Activated naive CD4-positive, alpha-beta T cell (primary cell): ENCODE data around the gene IGFBP6.
A peak's percentile ranks its signal among the peaks of the same experiment; 100 is the strongest.
"Not testable (repeated sequence)": the region's sequence is repeated elsewhere in the genome, so short reads cannot be mapped to it uniquely, and the experiment has no call there.

Experiments
- DNase-seq, 4 experiments: peaks; one replicate each; lab custom pipeline; 2025; lab: John Stamatoyannopoulos, UW

The IGFBP6 gene

GRCh38 chr12:53070877-53071492 lies 26.5 kb upstream of the IGFBP6 start:
- no peak for DNase-seq

GRCh38 chr12:53071591-53072551 lies 25.6 kb upstream of the IGFBP6 start:
- no peak for DNase-seq

GRCh38 chr12:53073881-53074280 lies 23.6 kb upstream of the IGFBP6 start:
- no peak for DNase-seq

GRCh38 chr12:53074283-53074998 lies 23.0 kb upstream of the IGFBP6 start:
- no peak for DNase-seq

- no peak for DNase-seq
Measured at GRCh38 chr12:53074999-53075370, 22.5 kb upstream of the IGFBP6 start.

- DNase-seq = no peak
Measured at GRCh38 chr12:53076461-53076860, 21.0 kb upstream of the IGFBP6 start.

- DNase-seq = no peak
Measured at GRCh38 chr12:53077030-53077429, 20.4 kb upstream of the IGFBP6 start.

GRCh38 chr12:53078425-53079225 lies 18.8 kb upstream of the IGFBP6 start:
- DNase-seq = peak in 2 of 4 experiments; percentile 52 to 54

GRCh38 chr12:53079226-53080117 lies 18.0 kb upstream of the IGFBP6 start, which contains the start of gene SPRYD3:
SPRYD3 (minus strand) TSS chr12:53079390; CDS start chr12:53079333, 57 bp downstream.
- peak; percentile 92 to 95 (median 94) for DNase-seq

GRCh38 chr12:53082637-53083175 lies 14.8 kb upstream of the IGFBP6 start:
- DNase-seq = no peak

- no peak for DNase-seq
Measured at GRCh38 chr12:53086361-53086760, 11.1 kb upstream of the IGFBP6 start.

- no peak for DNase-seq
Measured at GRCh38 chr12:53090105-53090504, 7.4 kb upstream of the IGFBP6 start.

- no peak for DNase-seq
Measured at GRCh38 chr12:53090554-53090953, 6.9 kb upstream of the IGFBP6 start.

- DNase-seq = no peak
Measured at GRCh38 chr12:53091756-53092155, 5.7 kb upstream of the IGFBP6 start.

GRCh38 chr12:53093777-53094393 lies 3.6 kb upstream of the IGFBP6 start:
- DNase-seq = no peak

- no peak for DNase-seq
Measured at GRCh38 chr12:53094394-53094787, 3.1 kb upstream of the IGFBP6 start.

- not testable (repeated sequence) for DNase-seq
Measured at GRCh38 chr12:53094796-53095595, 2.5 kb upstream of the IGFBP6 start.

- DNase-seq = not testable (repeated sequence)
Measured at GRCh38 chr12:53095596-53095895, 1.9 kb upstream of the IGFBP6 start.

GRCh38 chr12:53096089-53096741 lies 1.3 kb upstream of the IGFBP6 start:
- DNase-seq = no peak
